ENCODE measurements around the gene HSPD1.
"Not testable (repeated sequence)": the region's sequence is repeated elsewhere in the genome, so short reads cannot be mapped to it uniquely, and the experiment has no call there.

HSPD1 gene

GRCh38 chr2:197504512-197504911, 4.9 kb upstream of the HSPD1 start:
- peaks cover 7% of the 10 kb centered on the region; the same call in 1 of the 2 replicates for H3K4me1 ChIP-seq
- H3K4me3 ChIP-seq: no peak overlapping the region
- peaks cover 49% of the 10 kb centered on the region for H3K36me3 ChIP-seq (replicated peaks)
- H3K9me3 ChIP-seq: no peaks in the 10 kb centered on the region
- in situ Hi-C loops (cut with MboI; ENCODE audit: low sequenced_read_pairs): no loop called here
- H3K27me3 ChIP-seq (ENCODE audit: low read depth): no peaks in the 10 kb centered on the region
- DNase-seq (ENCODE audit: low spot score in 2 of 2): no peak

- in situ Hi-C loops (cut with MboI; ENCODE audit: low sequenced_read_pairs): no loop called here
- peaks cover 7% of the 10 kb centered on the region; the same call in 1 of the 2 replicates for H3K4me1 ChIP-seq
- no peaks in the 10 kb centered on the region for H3K9me3 ChIP-seq
- H3K36me3 ChIP-seq (replicated peaks): peaks cover 54% of the 10 kb centered on the region
- H3K4me3 ChIP-seq: no peak overlapping the region
- no peaks in the 10 kb centered on the region for H3K27me3 ChIP-seq (ENCODE audit: low read depth)
- no peak for DNase-seq (ENCODE audit: low spot score in 2 of 2)
These were observed 4.4 kb upstream of the HSPD1 start for GRCh38 chr2:197504000-197504399.

- Histone ChIP-seq H3K4me1 (peaks cover 7% of the 10 kb centered on the region), H3K36me3 (replicated peaks) (peaks cover 68% of the 10 kb centered on the region), H3K27me3 (ENCODE audit: low read depth) (no peaks in the 10 kb centered on the region), H3K9me3 (no peaks in the 10 kb centered on the region), H3K4me3 (peak overlapping the region; percentile 85)
- DNase-seq (ENCODE audit: low spot score in 2 of 2): no peak
- in situ Hi-C loops (cut with MboI; ENCODE audit: low sequenced_read_pairs): no loop called here
These were observed 3.0 kb upstream of the HSPD1 start for GRCh38 chr2:197502685-197503084.

GRCh38 chr2:197502201-197502600, 2.6 kb upstream of the HSPD1 start:
- H3K4me1 ChIP-seq: peaks cover 11% of the 10 kb centered on the region
- DNase-seq (ENCODE audit: low spot score in 2 of 2): no peak
- H3K9me3 ChIP-seq: no peaks in the 10 kb centered on the region
- H3K4me3 ChIP-seq: peak overlapping the region; percentile 85
- in situ Hi-C loops (cut with MboI; ENCODE audit: low sequenced_read_pairs): no loop called here
- no peaks in the 10 kb centered on the region for H3K27me3 ChIP-seq (ENCODE audit: low read depth)
- peaks cover 72% of the 10 kb centered on the region for H3K36me3 ChIP-seq (replicated peaks)

- Histone ChIP-seq H3K36me3 (replicated peaks) (peaks cover 84% of the 10 kb centered on the region), H3K9me3 (no peaks in the 10 kb centered on the region), H3K4me3 (peak overlapping the region; percentile 85)
These were observed 977 bp upstream of the HSPD1 start for GRCh38 chr2:197500503-197501131.

GRCh38 chr2:197498937-197499593, 575 bp downstream of the HSPD1 start:
- Histone ChIP-seq H3K27me3 (ENCODE audit: low read depth) (no peaks in the 10 kb centered on the region), H3K4me1 (peaks cover 26% of the 10 kb centered on the region), H3K36me3 (replicated peaks) (peaks cover 88% of the 10 kb centered on the region), H3K9me3 (no peaks in the 10 kb centered on the region), H3K4me3 (peak overlapping the region; percentile 85)
- in situ Hi-C loops (cut with MboI; ENCODE audit: low sequenced_read_pairs): no loop called here
- DNase-seq (ENCODE audit: low spot score in 2 of 2): peak in 1 of 2 experiments; percentile 61

More at GRCh38 chr2:197500503-197501131, 977 bp upstream of the HSPD1 start:
- H3K4me1 ChIP-seq: peaks cover 26% of the 10 kb centered on the region
- no peak for DNase-seq (ENCODE audit: low spot score in 2 of 2)
- H3K27me3 ChIP-seq (ENCODE audit: low read depth): no peaks in the 10 kb centered on the region
- in situ Hi-C loops (cut with MboI; ENCODE audit: low sequenced_read_pairs): no loop called here

- in situ Hi-C loops (cut with MboI; ENCODE audit: low sequenced_read_pairs): no loop called here
- H3K36me3 ChIP-seq (replicated peaks): peaks cover 88% of the 10 kb centered on the region
- DNase-seq (ENCODE audit: low spot score in 2 of 2): no peak
- peak overlapping the region; percentile 85 for H3K4me3 ChIP-seq
- H3K27me3 ChIP-seq (ENCODE audit: low read depth): no peaks in the 10 kb centered on the region
- H3K4me1 ChIP-seq: peaks cover 27% of the 10 kb centered on the region
- no peaks in the 10 kb centered on the region for H3K9me3 ChIP-seq
These were observed 1.3 kb downstream of the HSPD1 start for GRCh38 chr2:197498235-197498936.

- in situ Hi-C loops (cut with MboI; ENCODE audit: low sequenced_read_pairs): no loop called here
- Histone ChIP-seq H3K4me3 (peak overlapping the region; percentile 85), H3K27me3 (ENCODE audit: low read depth) (no peaks in the 10 kb centered on the region), H3K36me3 (replicated peaks) (peaks cover 88% of the 10 kb centered on the region), H3K4me1 (peaks cover 29% of the 10 kb centered on the region), H3K9me3 (no peaks in the 10 kb centered on the region)
- no peak for DNase-seq (ENCODE audit: low spot score in 2 of 2)
These were observed 2.3 kb downstream of the HSPD1 start for GRCh38 chr2:197497326-197497725.

GRCh38 chr2:197496695-197497094, 2.9 kb downstream of the HSPD1 start:
- Histone ChIP-seq H3K36me3 (replicated peaks) (peaks cover 88% of the 10 kb centered on the region), H3K9me3 (no peaks in the 10 kb centered on the region), H3K4me1 (peaks cover 24% of the 10 kb centered on the region), H3K4me3 (peak overlapping the region; percentile 85), H3K27me3 (ENCODE audit: low read depth) (no peaks in the 10 kb centered on the region)
- in situ Hi-C loops (cut with MboI; ENCODE audit: low sequenced_read_pairs): no loop called here
- no peak for DNase-seq (ENCODE audit: low spot score in 2 of 2)

GRCh38 chr2:197495433-197496134, 4.1 kb downstream of the HSPD1 start:
- Histone ChIP-seq H3K36me3 (replicated peaks) (peaks cover 90% of the 10 kb centered on the region), H3K27me3 (ENCODE audit: low read depth) (no peaks in the 10 kb centered on the region), H3K4me3 (peak overlapping the region; percentile 85; the same call in 1 of the 2 replicates), H3K4me1 (peaks cover 24% of the 10 kb centered on the region), H3K9me3 (no peaks in the 10 kb centered on the region)
- no peak for DNase-seq (ENCODE audit: low spot score in 2 of 2)
- in situ Hi-C loops (cut with MboI; ENCODE audit: low sequenced_read_pairs): no loop called here

GRCh38 chr2:197487385-197487784, 12.3 kb downstream of the HSPD1 start:
- peaks cover 12% of the 10 kb centered on the region for H3K9me3 ChIP-seq
- H3K4me1 ChIP-seq: no peaks in the 10 kb centered on the region; the same call in 1 of the 2 replicates
- no peaks in the 10 kb centered on the region for H3K27me3 ChIP-seq (ENCODE audit: low read depth)
- DNase-seq (ENCODE audit: low spot score in 2 of 2): no peak
- H3K4me3 ChIP-seq: no peak overlapping the region
- peaks cover 74% of the 10 kb centered on the region for H3K36me3 ChIP-seq (replicated peaks)
- in situ Hi-C loops (cut with MboI; ENCODE audit: low sequenced_read_pairs): no loop called here

GRCh38 chr2:197486175-197486574, 13.5 kb downstream of the HSPD1 start:
- no peak for DNase-seq (ENCODE audit: low spot score in 2 of 2)
- no peak overlapping the region for H3K4me3 ChIP-seq
- H3K27me3 ChIP-seq (ENCODE audit: low read depth): no peaks in the 10 kb centered on the region
- H3K9me3 ChIP-seq: peaks cover 12% of the 10 kb centered on the region
- in situ Hi-C loops (cut with MboI; ENCODE audit: low sequenced_read_pairs): no loop called here
- peaks cover 62% of the 10 kb centered on the region for H3K36me3 ChIP-seq (replicated peaks)
- H3K4me1 ChIP-seq: no peaks in the 10 kb centered on the region; the same call in 1 of the 2 replicates

- H3K4me1 ChIP-seq; in situ Hi-C loops (cut with MboI; ENCODE audit: low sequenced_read_pairs); H3K27me3 ChIP-seq (ENCODE audit: low read depth); H3K4me3 ChIP-seq; DNase-seq (ENCODE audit: low spot score in 2 of 2): not testable (repeated sequence)
- peaks cover 43% of the 10 kb centered on the region for H3K36me3 ChIP-seq (replicated peaks)
- peaks cover 12% of the 10 kb centered on the region for H3K9me3 ChIP-seq
These were observed 15.4 kb downstream of the HSPD1 start for GRCh38 chr2:197484248-197484647.
